HG02642 (cell line): Measurements from ENCODE around the gene FIBP.
"Not testable (repeated sequence)": the region's sequence is repeated elsewhere in the genome, so short reads cannot be mapped to it uniquely, and the experiment has no call there.

Source experiments
- ATAC-seq: cut with Tn5 transposase; IDR thresholded peaks from one replicate; pipeline ENCODE4 v1.9.1; 2021; ENCODE audit warnings: mild to moderate bottlenecking; ENCODE audit not compliant: unreplicated experiment, poor library complexity

Gene FIBP

GRCh38 chr11:65892137-65892540, 3.9 kb upstream of the FIBP start:
- not testable (repeated sequence) for ATAC-seq

- ATAC-seq = no peak
Measured at GRCh38 chr11:65891219-65892136, 3.2 kb upstream of the FIBP start.

DNA sequence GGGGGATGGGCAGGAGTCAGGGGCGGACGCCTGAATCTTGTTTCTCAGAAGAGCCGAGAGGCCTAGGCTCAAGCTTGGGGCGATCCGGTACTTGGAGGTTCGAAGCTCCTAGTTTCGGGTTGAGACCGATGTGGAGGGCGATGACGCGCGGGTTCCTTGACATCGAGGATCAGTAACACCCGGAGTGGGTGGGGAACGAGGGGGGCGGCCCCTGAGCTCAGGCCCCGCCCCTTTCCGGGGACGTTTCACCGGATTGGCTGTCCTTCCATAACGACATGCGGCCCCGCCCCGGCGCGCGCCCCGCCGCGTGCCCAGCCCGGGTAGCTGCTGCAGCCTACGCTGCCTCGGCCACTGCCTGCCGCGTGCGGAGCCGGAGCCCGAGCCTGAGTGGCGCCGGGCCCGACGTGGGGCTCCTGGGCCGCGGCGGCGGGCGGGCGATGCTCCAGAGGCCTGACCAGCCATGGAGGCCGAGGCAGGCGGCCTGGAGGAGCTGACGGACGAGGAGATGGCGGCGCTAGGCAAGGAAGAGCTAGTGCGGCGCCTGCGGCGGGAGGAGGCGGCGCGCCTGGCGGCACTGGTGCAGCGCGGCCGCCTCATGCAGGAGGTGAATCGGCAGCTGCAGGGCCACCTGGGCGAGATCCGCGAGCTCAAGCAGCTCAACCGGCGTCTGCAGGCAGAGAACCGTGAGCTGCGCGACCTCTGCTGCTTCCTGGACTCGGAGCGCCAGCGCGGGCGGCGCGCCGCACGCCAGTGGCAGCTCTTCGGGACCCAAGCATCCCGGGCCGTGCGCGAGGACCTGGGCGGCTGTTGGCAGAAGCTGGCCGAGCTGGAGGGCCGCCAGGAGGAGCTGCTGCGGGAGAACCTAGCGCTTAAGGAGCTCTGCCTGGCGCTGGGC, 2.3 kb upstream of the FIBP start, which contains the start of gene CCDC85B:
Gene CCDC85B (plus strand): TSS at position 350 of the 895 bp plus-strand sequence. CDS start 111 bp downstream, at position 461.
- peak; percentile 62 for ATAC-seq

- ATAC-seq = peak; percentile 3
Measured at GRCh38 chr11:65887723-65888162, 528 bp downstream of the FIBP start.

DNA sequence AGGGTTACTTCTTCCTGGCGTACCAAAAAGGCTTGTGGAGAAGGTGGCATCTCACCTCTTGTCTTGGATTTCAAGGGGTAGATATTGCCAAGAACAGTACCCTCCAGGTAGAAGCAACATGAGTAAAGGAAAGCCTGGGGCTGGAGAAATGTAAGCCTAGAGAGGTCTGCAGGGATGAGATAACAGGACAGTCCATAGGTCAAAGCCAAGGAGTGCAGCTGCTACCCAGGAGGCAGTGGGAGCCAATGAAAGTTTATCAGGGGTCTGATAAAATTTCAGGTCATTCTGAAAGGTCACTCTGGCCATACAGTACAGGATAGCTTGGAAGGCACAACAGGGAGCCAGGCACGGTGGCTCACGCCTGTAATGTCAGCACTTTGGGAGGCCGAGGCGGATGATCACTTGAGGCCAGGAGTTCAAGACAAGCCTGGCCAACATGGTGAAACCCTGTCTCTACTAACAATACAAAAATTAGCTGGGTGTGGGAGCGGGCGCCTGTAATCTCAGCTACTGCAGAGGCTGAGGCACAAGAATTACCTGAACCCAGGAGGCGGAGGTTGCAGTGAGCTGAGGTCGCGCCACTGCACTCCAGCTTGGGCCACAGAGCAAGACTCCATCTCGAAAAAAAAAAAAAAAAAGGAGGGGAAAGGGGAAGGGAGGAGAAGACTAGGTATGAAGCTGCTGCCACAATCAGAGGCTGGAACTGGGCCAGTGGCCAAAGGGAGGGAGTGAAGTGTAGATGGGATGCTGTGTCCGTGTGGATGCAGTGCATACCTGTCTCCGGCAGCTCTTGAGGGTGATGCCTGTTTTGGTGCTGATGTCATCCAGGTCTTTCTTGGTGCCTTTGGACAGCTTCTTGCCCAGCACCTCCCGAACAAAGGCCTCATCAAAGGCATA, 1.2 kb downstream of the FIBP start:
- ATAC-seq = no peak

DNA sequence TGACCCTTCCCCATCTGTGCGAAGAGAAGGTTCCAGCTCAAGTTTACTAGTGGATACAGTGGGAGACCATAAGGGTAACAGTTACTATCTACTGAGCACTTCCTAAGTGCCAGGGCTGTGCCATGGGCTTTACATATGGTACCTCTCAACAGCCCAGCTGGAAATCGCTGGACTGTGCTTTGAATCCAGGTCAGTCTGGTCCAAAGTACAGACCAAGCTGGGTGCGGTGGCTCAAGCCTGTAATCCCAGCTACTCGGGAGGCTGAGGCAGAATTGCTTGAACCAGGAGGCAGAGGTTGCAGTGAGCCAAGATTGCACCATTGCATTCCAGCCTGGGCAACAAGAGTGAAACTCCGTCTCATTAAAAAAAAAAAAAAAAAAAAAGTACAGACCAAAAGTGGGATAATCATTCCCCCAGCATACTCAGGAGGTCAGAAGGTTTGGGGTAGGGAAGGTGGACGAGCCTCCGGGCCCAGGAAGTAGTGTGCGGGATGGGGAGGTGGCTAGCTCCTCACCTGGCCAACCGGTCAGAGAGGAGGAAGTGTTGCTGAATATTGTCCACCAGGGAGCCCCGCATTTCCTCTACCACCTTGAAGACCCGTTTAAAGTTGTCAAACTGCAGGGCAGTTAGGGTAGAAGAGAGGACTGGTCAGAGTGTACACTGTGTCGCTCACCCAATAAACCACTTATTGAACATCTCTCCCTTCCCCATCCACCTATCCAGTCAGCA, 2.3 kb downstream of the FIBP start:
- ATAC-seq = no peak

- no peak for ATAC-seq
Measured at GRCh38 chr11:65885231-65885630, 3.0 kb downstream of the FIBP start.

GRCh38 chr11:65884716-65885092, 3.6 kb downstream of the FIBP start:
- ATAC-seq = no peak

DNA sequence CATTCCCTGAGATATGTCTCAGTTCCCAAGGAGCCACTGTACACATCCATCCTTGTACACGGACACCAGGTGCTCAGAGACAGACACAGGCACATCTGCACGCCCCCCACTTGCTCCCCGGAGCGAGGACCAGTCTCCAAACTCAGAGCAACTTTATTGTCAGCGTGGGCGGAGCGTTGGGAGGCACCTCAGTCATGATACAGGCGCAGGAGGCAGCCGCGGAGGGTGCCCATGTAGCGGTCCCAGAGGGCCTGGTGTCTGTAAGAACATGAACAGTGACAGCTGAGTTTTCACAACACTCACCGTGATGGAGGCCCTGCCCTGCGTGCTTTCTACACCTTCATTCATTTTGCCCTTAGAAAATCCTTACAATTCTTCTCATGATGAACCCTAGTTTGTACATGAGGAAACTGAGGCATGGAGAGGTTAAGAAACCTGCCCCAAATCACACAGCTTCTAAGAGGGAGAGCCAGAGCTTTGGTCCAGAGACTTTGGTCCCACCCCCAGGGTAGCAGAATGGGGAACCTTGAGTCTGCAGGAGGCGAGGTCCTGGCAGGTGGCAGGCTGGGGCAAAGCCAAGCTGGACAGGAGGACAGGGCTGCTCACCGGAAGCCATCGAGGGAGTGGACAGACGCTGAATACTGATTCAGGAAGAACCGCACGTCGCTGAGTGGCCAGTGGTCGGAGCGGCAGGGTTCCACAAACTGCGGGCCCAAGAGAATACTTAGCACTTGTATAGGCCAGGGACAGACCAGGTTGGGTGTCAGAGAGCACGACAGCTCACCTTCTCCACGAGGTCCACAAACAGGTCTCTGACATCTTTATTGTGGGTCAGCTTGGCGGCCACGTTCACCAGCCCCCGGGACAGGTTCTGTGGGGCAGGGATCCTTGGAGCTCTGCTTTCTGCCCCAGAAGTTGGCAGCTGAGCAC, 4.2 kb downstream of the FIBP start:
- ATAC-seq = no peak

- ATAC-seq = no peak
Measured at GRCh38 chr11:65883058-65883761, 5.1 kb downstream of the FIBP start.

- no peak for ATAC-seq
Measured at GRCh38 chr11:65882120-65883057, 5.9 kb downstream of the FIBP start.

DNA sequence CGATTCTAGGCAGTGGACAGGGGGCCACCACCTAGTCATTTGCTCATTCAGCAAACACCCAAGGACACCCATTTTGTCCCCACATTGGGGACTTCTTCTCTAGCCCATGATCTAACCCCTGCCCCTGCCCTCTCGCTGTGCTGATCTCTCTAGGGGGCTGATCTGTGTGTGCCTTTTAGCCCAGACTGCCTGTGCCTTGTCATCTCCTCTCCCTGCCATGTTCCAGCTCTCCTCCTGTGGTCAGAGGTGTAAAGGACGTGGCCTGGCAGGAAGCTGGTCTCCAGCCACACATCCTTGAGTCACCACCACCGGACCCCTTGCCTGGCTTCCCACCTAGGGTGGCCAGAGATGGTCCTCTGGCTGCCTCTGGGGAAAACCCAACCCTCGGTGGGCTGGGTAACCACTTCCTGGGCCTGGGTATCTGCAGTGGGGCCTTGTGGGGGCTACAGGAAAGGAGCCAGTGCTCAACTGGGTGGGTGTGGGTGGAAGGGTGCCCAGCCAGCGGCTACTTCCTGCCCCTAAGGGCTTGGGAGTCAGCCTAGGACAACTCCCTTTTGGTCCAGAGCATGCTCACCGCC, 7.3 kb downstream of the FIBP start:
- no peak for ATAC-seq

GRCh38 chr11:65880027-65880426, 8.2 kb downstream of the FIBP start:
- ATAC-seq = no peak

GRCh38 chr11:65879617-65880016, 8.7 kb downstream of the FIBP start, which contains the start of gene CTSW:
Gene CTSW (plus strand): TSS chr11:65879837. CDS start chr11:65879855, 18 bp downstream.
- no peak for ATAC-seq

GRCh38 chr11:65873318-65874156, 14.7 kb downstream of the FIBP start:
- ATAC-seq = peak; percentile 86
